D721Med (cell line): ENCODE data around the gene KCNJ13.
A peak's percentile ranks its signal among the peaks of the same experiment; 100 is the strongest.

ENCODE experiments used
- DNase-seq: peaks from one replicate; pipeline ENCODE4 v3.0.0; 2011; ENCODE audit warnings: low spot score; ENCODE audit not compliant: insufficient read length
- FAIRE-seq: peaks from 2 replicates; lab custom pipeline; 2011; peaks lifted over from hg19 to GRCh38; lab: Jason Lieb, UNC
- CTCF ChIP-seq: IDR thresholded peaks from 2 replicates; pipeline ENCODE4 v1.5.1; 2012; ENCODE audit warnings: mild to moderate bottlenecking, control low read depth; ENCODE audit not compliant: insufficient read depth; ENCODE audit errors: missing control alignments

The KCNJ13 gene

GRCh38 chr2:232776435-232776834 lies at the start of gene KCNJ13:
KCNJ13 (minus strand) TSS chr2:232776565; CDS start chr2:232771362, 5,203 bp downstream.
- no peak for FAIRE-seq
- no peak for DNase-seq
- no peak for TF ChIP-seq CTCF

GRCh38 chr2:232817756-232818155 lies 41.4 kb upstream of the KCNJ13 start:
- DNase-seq = no peak
- FAIRE-seq = no peak
- TF ChIP-seq CTCF = no peak

GRCh38 chr2:232816657-232817056 lies 40.3 kb upstream of the KCNJ13 start:
- no peak for FAIRE-seq
- DNase-seq = no peak
- TF ChIP-seq CTCF = no peak

- DNase-seq (no peak), FAIRE-seq (no peak)
- TF ChIP-seq CTCF = no peak
Measured at GRCh38 chr2:232815569-232815968, 39.2 kb upstream of the KCNJ13 start.

- DNase-seq (no peak), FAIRE-seq (no peak)
Measured at GRCh38 chr2:232810444-232810843, 34.1 kb upstream of the KCNJ13 start.

GRCh38 chr2:232809349-232810124 lies 33.2 kb upstream of the KCNJ13 start:
- peak; percentile 8 for TF ChIP-seq CTCF
- no peak for DNase-seq
- FAIRE-seq = no peak

More at GRCh38 chr2:232810444-232810843, 34.1 kb upstream of the KCNJ13 start:
- no peak for TF ChIP-seq CTCF

GRCh38 chr2:232802091-232802490 lies 25.7 kb upstream of the KCNJ13 start:
- TF ChIP-seq CTCF = no peak
- DNase-seq = no peak
- no peak for FAIRE-seq
